DND-41 (cell line): Measurements from ENCODE around the gene PCDHGA9.
A peak's percentile ranks its signal among the peaks of the same experiment; 100 is the strongest.
"Not testable (repeated sequence)": the region's sequence is repeated elsewhere in the genome, so short reads cannot be mapped to it uniquely, and the experiment has no call there.

Source experiments
- ATAC-seq: fragments of 200-7000 bp; cut with Tn5 transposase; 3 replicates; pipeline ENCODE4 v1.9.1; 2021; ENCODE audit warnings: low read depth; ENCODE audit not compliant: insufficient read depth
- DNase-seq: peaks from one replicate; pipeline ENCODE4 v3.0.0-alpha.2; 2020
- H2AFZ ChIP-seq: 2 replicates; pipeline ENCODE4 v1.6.0; 2012; ENCODE audit warnings: low read depth, low read length
- H3K27ac ChIP-seq: 2 replicates; pipeline ENCODE4 v1.5.1; 2012; ENCODE audit warnings: low read length, inconsistent platforms
- H3K27me3 ChIP-seq: fragments of 200-600 bp; sonication (generic); 2 replicates; pipeline ENCODE4 v1.6.0; 2012; ENCODE audit warnings: low read length, mild to moderate bottlenecking, inconsistent platforms; ENCODE audit not compliant: insufficient read depth, poor library complexity
- H3K36me3 ChIP-seq: 2 replicates; pipeline ENCODE4 v1.5.1; 2012; ENCODE audit warnings: low read length, inconsistent platforms; ENCODE audit not compliant: insufficient read depth
- H3K4me1 ChIP-seq: 2 replicates; pipeline ENCODE4 v1.5.1; 2012; ENCODE audit warnings: mild to moderate bottlenecking, low read length; ENCODE audit not compliant: insufficient read depth
- H3K4me2 ChIP-seq: 2 replicates; pipeline ENCODE4 v1.6.0; 2012; ENCODE audit warnings: mild to moderate bottlenecking, moderate library complexity, low read length, inconsistent platforms; ENCODE audit not compliant: insufficient read depth
- H3K4me3 ChIP-seq, 2 experiments: fragments of 200-600 bp in 1 of 2; shearing (Covaris generic) in 1 of 2; 2 replicates each; pipeline ENCODE4 v1.5.1; 2012 to 2016; ENCODE audit warnings: inconsistent platforms in 2 of 2, low read length in 2 of 2, mild to moderate bottlenecking in 2 of 2, low read depth in 1 of 2, moderate library complexity in 1 of 2
- H3K79me2 ChIP-seq: 2 replicates; pipeline ENCODE4 v1.6.0; 2012; ENCODE audit warnings: low read length, inconsistent platforms; ENCODE audit not compliant: insufficient read depth
- H3K9ac ChIP-seq: 2 replicates; pipeline ENCODE4 v1.6.0; 2012; ENCODE audit warnings: low read depth, mild to moderate bottlenecking, inconsistent platforms, low read length, moderate library complexity
- H3K9me3 ChIP-seq: 2 replicates; pipeline ENCODE4 v1.5.1; 2012; ENCODE audit warnings: low read length, moderate library complexity, mild to moderate bottlenecking, inconsistent platforms; ENCODE audit not compliant: insufficient read depth, severe bottlenecking
- H4K20me1 ChIP-seq: 2 replicates; pipeline ENCODE4 v1.6.0; 2012; ENCODE audit warnings: low read length; ENCODE audit not compliant: insufficient read depth
- EZH2 ChIP-seq: IDR thresholded peaks from 3 replicates; pipeline ENCODE4 v1.6.1; 2012; ENCODE audit warnings: borderline replicate concordance, low read depth, mild to moderate bottlenecking, moderate library complexity, low read length, inconsistent platforms; ENCODE audit not compliant: severe bottlenecking
- TF ChIP-seq, protein P1 (sequence below): IDR thresholded peaks from 2 replicates; pipeline ENCODE4 v1.5.1; 2012; ENCODE audit warnings: borderline replicate concordance, low read length, moderate library complexity, mild to moderate bottlenecking; ENCODE audit not compliant: poor library complexity, severe bottlenecking; ENCODE audit errors: extremely low read depth

Gene PCDHGA9

DNA sequence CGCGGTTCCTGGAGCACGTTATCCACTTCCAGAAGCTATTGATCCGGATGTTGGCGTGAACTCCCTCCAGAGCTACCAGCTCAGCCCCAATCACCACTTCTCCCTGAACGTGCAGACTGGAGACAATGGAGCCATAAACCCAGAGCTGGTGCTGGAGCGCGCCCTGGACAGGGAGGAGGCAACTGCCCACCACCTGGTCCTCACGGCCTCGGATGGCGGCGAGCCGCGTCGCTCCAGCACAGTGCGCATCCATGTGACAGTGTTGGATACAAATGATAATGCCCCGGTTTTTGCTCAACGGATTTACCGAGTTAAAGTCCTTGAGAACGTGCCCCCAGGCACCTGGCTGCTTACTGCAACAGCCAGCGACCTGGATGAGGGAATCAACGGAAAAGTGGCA, 809 bp downstream of the PCDHGA9 start:
- H3K4me3 ChIP-seq, result no peak overlapping the region
- H3K27me3 ChIP-seq, result no peaks in the 10 kb centered on the region
- no peaks in the 10 kb centered on the region for H3K79me2 ChIP-seq
- no peaks in the 10 kb centered on the region for H4K20me1 ChIP-seq
- H3K9me3 ChIP-seq, result no peaks in the 10 kb centered on the region
- H3K9ac ChIP-seq, result no peak overlapping the region
- ATAC-seq (no peak), DNase-seq (no peak)
- H3K27ac ChIP-seq, result no peak overlapping the region
- H3K4me2 ChIP-seq, result no peak overlapping the region
- no peaks in the 10 kb centered on the region for H3K4me1 ChIP-seq
- TF ChIP-seq, protein P1, sequence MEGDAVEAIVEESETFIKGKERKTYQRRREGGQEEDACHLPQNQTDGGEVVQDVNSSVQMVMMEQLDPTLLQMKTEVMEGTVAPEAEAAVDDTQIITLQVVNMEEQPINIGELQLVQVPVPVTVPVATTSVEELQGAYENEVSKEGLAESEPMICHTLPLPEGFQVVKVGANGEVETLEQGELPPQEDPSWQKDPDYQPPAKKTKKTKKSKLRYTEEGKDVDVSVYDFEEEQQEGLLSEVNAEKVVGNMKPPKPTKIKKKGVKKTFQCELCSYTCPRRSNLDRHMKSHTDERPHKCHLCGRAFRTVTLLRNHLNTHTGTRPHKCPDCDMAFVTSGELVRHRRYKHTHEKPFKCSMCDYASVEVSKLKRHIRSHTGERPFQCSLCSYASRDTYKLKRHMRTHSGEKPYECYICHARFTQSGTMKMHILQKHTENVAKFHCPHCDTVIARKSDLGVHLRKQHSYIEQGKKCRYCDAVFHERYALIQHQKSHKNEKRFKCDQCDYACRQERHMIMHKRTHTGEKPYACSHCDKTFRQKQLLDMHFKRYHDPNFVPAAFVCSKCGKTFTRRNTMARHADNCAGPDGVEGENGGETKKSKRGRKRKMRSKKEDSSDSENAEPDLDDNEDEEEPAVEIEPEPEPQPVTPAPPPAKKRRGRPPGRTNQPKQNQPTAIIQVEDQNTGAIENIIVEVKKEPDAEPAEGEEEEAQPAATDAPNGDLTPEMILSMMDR, result no peak
- no peak for TF ChIP-seq EZH2
- no peak overlapping the region for H2AFZ ChIP-seq
- no peaks in the 10 kb centered on the region for H3K36me3 ChIP-seq

DNA sequence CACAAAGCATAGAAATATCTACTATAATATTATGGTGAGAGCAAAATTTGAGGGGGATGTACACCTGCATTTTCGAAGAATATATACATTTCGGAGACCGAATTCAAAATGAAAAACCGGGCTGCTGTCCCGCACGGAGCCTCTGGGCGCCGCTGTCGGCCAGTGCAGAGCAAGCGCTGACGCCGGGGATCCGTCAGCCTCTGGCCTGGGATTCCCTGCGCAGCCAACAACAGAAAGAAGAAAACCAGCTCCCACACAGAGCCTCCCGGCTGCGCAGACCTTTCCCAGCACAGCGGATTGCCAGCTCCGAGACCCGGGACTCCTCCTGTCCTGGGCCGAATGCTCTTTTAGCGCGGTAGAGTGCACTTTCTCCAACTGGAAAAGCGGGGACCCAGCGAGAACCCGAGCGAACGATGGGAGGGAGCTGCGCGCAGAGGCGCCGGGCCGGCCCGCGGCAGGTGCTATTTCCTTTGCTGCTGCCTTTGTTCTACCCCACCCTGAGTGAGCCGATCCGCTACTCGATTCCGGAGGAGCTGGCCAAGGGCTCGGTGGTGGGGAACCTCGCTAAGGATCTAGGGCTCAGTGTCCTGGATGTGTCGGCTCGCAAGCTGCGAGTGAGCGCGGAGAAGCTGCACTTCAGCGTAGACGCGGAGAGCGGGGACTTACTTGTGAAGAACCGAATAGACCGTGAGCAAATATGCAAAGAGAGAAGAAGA, 5.4 kb downstream of the PCDHGA9 start, which contains the start of gene PCDHGB6:
PCDHGB6 (plus strand) TSS at position 232 of the 716 bp plus-strand sequence; CDS start at position 414, 182 bp downstream.
- not testable (repeated sequence) for DNase-seq, H3K4me1 ChIP-seq, H4K20me1 ChIP-seq, H3K4me2 ChIP-seq, H3K9me3 ChIP-seq, H3K27ac ChIP-seq, H3K79me2 ChIP-seq, H2AFZ ChIP-seq, H3K27me3 ChIP-seq, ATAC-seq, H3K36me3 ChIP-seq, H3K9ac ChIP-seq, H3K4me3 ChIP-seq

DNA sequence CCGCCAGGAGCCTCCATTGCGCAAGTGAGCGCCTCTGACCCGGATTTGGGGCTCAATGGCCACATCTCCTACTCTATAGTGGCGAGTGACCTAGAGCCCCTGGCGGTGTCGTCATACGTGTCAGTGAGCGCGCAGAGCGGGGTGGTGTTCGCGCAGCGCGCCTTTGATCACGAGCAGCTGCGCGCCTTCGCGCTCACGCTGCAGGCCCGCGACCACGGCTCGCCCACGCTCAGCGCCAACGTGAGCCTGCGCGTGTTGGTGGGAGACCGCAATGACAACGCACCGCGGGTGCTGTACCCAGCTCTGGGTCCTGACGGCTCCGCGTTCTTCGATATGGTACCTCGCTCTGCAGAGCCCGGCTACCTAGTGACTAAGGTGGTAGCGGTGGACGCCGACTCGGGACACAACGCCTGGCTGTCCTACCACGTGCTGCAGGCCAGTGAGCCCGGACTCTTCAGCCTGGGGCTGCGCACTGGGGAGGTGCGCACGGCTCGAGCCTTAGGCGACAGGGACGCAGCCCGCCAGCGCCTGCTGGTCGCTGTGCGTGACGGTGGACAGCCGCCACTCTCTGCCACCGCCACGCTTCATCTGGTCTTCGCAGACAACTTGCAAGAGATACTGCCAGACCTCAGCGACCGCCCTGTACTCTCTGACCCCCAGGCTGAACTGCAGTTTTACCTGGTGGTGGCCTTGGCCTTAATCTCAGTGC, 7.2 kb downstream of the PCDHGA9 start:
- no peak for TF ChIP-seq EZH2
- TF ChIP-seq, protein P1, result no peak
- Histone ChIP-seq H3K4me3 (no peak overlapping the region), H3K4me1 (no peaks in the 10 kb centered on the region), H3K27me3 (no peaks in the 10 kb centered on the region), H2AFZ (no peak overlapping the region), H3K9me3 (no peaks in the 10 kb centered on the region), H3K79me2 (no peaks in the 10 kb centered on the region), H4K20me1 (no peaks in the 10 kb centered on the region), H3K9ac (no peak overlapping the region), H3K4me2 (no peak overlapping the region), H3K36me3 (no peaks in the 10 kb centered on the region), H3K27ac (no peak overlapping the region)
- no peak for DNase-seq
- ATAC-seq, result no peak

DNA sequence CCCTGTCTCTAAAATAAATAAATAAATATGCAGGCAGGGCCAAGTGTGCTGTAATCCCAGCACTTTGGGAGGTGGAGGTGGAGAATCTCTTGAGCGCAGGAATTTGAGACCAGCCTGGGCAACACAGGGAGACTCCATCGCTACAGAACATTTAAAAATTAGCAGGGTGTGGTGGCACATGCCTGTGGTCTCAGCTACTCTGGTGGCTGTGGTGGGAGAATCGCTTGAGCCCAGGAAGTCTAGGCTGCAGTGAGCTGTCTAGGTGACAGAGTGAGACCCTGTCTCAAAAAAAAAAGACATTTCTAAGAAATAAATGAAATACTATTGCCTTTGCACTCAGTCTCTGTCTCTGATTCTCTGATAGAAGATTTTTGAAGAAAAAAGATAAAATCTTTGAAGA, 9.0 kb downstream of the PCDHGA9 start:
- no peaks in the 10 kb centered on the region for H3K79me2 ChIP-seq
- H3K9ac ChIP-seq, result no peak overlapping the region
- H3K27me3 ChIP-seq, result no peaks in the 10 kb centered on the region
- TF ChIP-seq, protein P1, result no peak
- TF ChIP-seq EZH2, result no peak
- no peak for DNase-seq
- no peak overlapping the region for H3K4me3 ChIP-seq
- no peaks in the 10 kb centered on the region for H3K4me1 ChIP-seq
- H4K20me1 ChIP-seq, result no peaks in the 10 kb centered on the region
- H3K36me3 ChIP-seq, result no peaks in the 10 kb centered on the region
- no peaks in the 10 kb centered on the region for H3K9me3 ChIP-seq
- H3K4me2 ChIP-seq, result no peak overlapping the region
- H2AFZ ChIP-seq, result no peak overlapping the region
- H3K27ac ChIP-seq, result no peak overlapping the region
- peak; percentile 56; the same call in 2 of the 3 replicates for ATAC-seq
